Measurements from ENCODE around the gene DYNLT1.

DYNLT1 gene

GRCh38 chr6:158645064-158646022, 800 bp upstream of the DYNLT1 start:
- H3K23ac ChIP-seq (ENCODE audit: low read depth, low read length, poor library complexity), result no peak overlapping the region
- H2BK15ac ChIP-seq (ENCODE audit: low read length), result no peak overlapping the region
- H3K4me2 ChIP-seq (ENCODE audit: insufficient read depth, low read length, poor library complexity, severe bottlenecking), result peak overlapping the region; percentile 55
- H3K18ac ChIP-seq (ENCODE audit: low read length), result peak overlapping the region; percentile 81
- DNase-seq (ENCODE audit: low spot score), result no peak
- H3K9me3 ChIP-seq (replicated peaks in 1 of 2; ENCODE audit: control insufficient read depth in 2 of 2, insufficient read depth in 1 of 2, low read depth in 1 of 2, low read length in 2 of 2), result peaks cover 0 to 2% of the 10 kb centered on the region in 2 donors
- no peak overlapping the region for H4K91ac ChIP-seq (ENCODE audit: low read depth, low read length, poor library complexity)
- H3K14ac ChIP-seq (ENCODE audit: low read length), result no peak overlapping the region
- H2AFZ ChIP-seq (ENCODE audit: low read length), result peak overlapping the region; percentile 97
- peak overlapping the region; percentile 35 for H2BK5ac ChIP-seq (ENCODE audit: low read length)
- H4K8ac ChIP-seq (ENCODE audit: low read depth, low read length), result no peak overlapping the region
- H3K79me1 ChIP-seq (ENCODE audit: low read depth, low read length), result peaks cover 8% of the 10 kb centered on the region
- H3K9ac ChIP-seq (ENCODE audit: low read depth, low read length, poor library complexity), result peak overlapping the region; percentile 1
- no CpG with 5 or more reads among the region's 21 CpGs for WGBS, 2 donors (ENCODE audit: extremely low coverage in 2 of 2, insufficient read length in 2 of 2, insufficient replicate concordance in 1 of 2)
- H2BK120ac ChIP-seq (ENCODE audit: low read depth, low read length), result no peak overlapping the region
- H3K4ac ChIP-seq (ENCODE audit: low read length), result no peak overlapping the region
- no peak overlapping the region for H2BK12ac ChIP-seq (ENCODE audit: low read length)
- peaks cover 0 to 27% of the 10 kb centered on the region in 2 donors for H3K36me3 ChIP-seq (replicated peaks in 1 of 2; ENCODE audit: control insufficient read depth in 2 of 2, insufficient read depth in 2 of 2, low read length in 2 of 2)
- peaks cover 0 to 28% (median 0%) of the 10 kb centered on the region in 3 experiments for H3K27me3 ChIP-seq (ENCODE audit: control insufficient read depth in 3 of 3, insufficient read depth in 3 of 3, low read depth in 1 of 3, low read length in 3 of 3)
- H3K4me3 ChIP-seq (ENCODE audit: low read length in 2 of 2), result peak overlapping the region; percentile 76 to 98
- peaks cover 4 to 5% of the 10 kb centered on the region in 2 donors for H3K4me1 ChIP-seq (ENCODE audit: control insufficient read depth in 2 of 2, insufficient read depth in 1 of 2, low read depth in 1 of 2, low read length in 2 of 2)
- no peak overlapping the region for H3K27ac ChIP-seq (replicated peaks; ENCODE audit: low read length)
- H2AK5ac ChIP-seq (ENCODE audit: low read depth, low read length), result no peak overlapping the region

DNA sequence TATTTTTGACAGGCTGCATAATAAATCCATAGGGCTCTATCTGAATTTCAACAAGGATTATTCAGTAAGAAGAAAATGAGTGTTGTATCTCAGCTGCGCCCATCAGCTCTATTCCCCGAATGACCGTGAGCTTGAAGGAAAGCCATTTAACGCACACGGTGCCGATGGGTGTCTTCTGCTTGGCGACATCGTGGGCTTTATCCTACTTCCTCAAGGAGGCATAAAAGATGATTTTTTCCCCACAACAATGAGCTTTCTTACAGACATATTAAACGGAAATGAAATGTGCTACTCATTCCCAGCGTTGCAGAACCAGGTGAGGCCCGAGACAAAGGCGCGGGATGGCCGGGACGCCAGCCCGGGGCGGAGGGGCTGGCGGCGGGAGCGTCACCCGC, 710 bp downstream of the DYNLT1 start:
- Histone ChIP-seq H2AFZ (ENCODE audit: low read length) (peak overlapping the region; percentile 97), H3K27me3 (ENCODE audit: control insufficient read depth in 3 of 3, insufficient read depth in 3 of 3, low read depth in 1 of 3, low read length in 3 of 3) (peaks cover 0 to 18% (median 0%) of the 10 kb centered on the region in 3 experiments), H2BK120ac (ENCODE audit: low read depth, low read length) (peak overlapping the region; percentile 68), H2BK15ac (ENCODE audit: low read length) (no peak overlapping the region), H2AK5ac (ENCODE audit: low read depth, low read length) (peak overlapping the region; percentile 86), H3K14ac (ENCODE audit: low read length) (no peak overlapping the region), H3K4me1 (ENCODE audit: control insufficient read depth in 2 of 2, insufficient read depth in 1 of 2, low read depth in 1 of 2, low read length in 2 of 2) (peaks cover 4 to 8% of the 10 kb centered on the region in 2 donors), H4K8ac (ENCODE audit: low read depth, low read length) (no peak overlapping the region), H3K79me1 (ENCODE audit: low read depth, low read length) (peaks cover 8% of the 10 kb centered on the region), H3K9me3 (replicated peaks in 1 of 2; ENCODE audit: control insufficient read depth in 2 of 2, insufficient read depth in 1 of 2, low read depth in 1 of 2, low read length in 2 of 2) (peaks cover 0 to 2% of the 10 kb centered on the region in 2 donors), H4K91ac (ENCODE audit: low read depth, low read length, poor library complexity) (no peak overlapping the region), H3K4me2 (ENCODE audit: insufficient read depth, low read length, poor library complexity, severe bottlenecking) (peak overlapping the region; percentile 53), H3K4ac (ENCODE audit: low read length) (peak overlapping the region; percentile 72), H3K27ac (replicated peaks; ENCODE audit: low read length) (no peak overlapping the region), H3K9ac (ENCODE audit: low read depth, low read length, poor library complexity) (peak overlapping the region; percentile 96), H3K36me3 (replicated peaks in 1 of 2; ENCODE audit: control insufficient read depth in 2 of 2, insufficient read depth in 2 of 2, low read length in 2 of 2) (peaks cover 0 to 38% of the 10 kb centered on the region in 2 donors), H2BK5ac (ENCODE audit: low read length) (no peak overlapping the region), H3K18ac (ENCODE audit: low read length) (peak overlapping the region; percentile 98), H2BK12ac (ENCODE audit: low read length) (no peak overlapping the region), H3K4me3 (ENCODE audit: low read length in 2 of 2) (peak overlapping the region; percentile 98 to 100), H3K23ac (ENCODE audit: low read depth, low read length, poor library complexity) (no peak overlapping the region)
- WGBS, 2 donors (ENCODE audit: extremely low coverage in 2 of 2, insufficient read length in 2 of 2, insufficient replicate concordance in 1 of 2), result no CpG with 5 or more reads among the region's 21 CpGs
- no peak for DNase-seq (ENCODE audit: low spot score)

DNA sequence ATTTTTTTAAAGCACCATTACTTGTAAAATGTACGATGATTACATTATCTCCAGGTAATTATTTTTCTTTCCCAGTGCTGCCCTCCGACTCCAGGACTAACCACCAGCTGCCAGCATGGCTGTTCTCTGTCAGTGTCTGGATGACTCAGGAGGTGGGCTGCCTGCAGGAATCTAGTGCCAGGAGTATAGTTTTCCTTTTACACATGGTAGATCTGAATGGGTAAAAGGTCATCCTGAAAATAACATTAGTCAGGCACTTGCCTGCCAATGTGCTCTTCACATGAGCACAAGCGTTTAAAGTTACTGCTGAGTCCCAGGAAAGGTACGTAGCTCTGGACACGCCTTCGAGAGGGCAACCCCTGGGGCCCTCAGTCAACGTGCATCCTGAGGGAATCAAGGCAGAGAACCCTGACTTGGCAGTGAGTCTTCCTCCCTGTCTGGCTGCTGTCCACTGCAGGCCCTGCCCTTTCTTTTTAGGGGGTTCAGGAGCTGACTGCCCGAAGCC, 2.4 kb downstream of the DYNLT1 start:
- WGBS, 2 donors (ENCODE audit: extremely low coverage in 2 of 2, insufficient read length in 2 of 2, insufficient replicate concordance in 1 of 2), result no CpG with 5 or more reads among the region's 8 CpGs
- Histone ChIP-seq H4K8ac (ENCODE audit: low read depth, low read length) (no peak overlapping the region), H3K23ac (ENCODE audit: low read depth, low read length, poor library complexity) (no peak overlapping the region), H2BK120ac (ENCODE audit: low read depth, low read length) (no peak overlapping the region), H2AK5ac (ENCODE audit: low read depth, low read length) (no peak overlapping the region), H3K4me1 (ENCODE audit: control insufficient read depth in 2 of 2, insufficient read depth in 1 of 2, low read depth in 1 of 2, low read length in 2 of 2) (peaks cover 4 to 8% of the 10 kb centered on the region in 2 donors), H2BK12ac (ENCODE audit: low read length) (no peak overlapping the region), H3K27ac (replicated peaks; ENCODE audit: low read length) (no peak overlapping the region), H2BK15ac (ENCODE audit: low read length) (no peak overlapping the region), H3K27me3 (ENCODE audit: control insufficient read depth in 3 of 3, insufficient read depth in 3 of 3, low read depth in 1 of 3, low read length in 3 of 3) (peaks cover 0 to 17% (median 0%) of the 10 kb centered on the region in 3 experiments), H3K14ac (ENCODE audit: low read length) (no peak overlapping the region), H3K9me3 (replicated peaks in 1 of 2; ENCODE audit: control insufficient read depth in 2 of 2, insufficient read depth in 1 of 2, low read depth in 1 of 2, low read length in 2 of 2) (peaks cover 0 to 2% of the 10 kb centered on the region in 2 donors), H3K4me3 (ENCODE audit: low read length in 2 of 2) (no peak overlapping the region), H2AFZ (ENCODE audit: low read length) (no peak overlapping the region), H3K9ac (ENCODE audit: low read depth, low read length, poor library complexity) (no peak overlapping the region), H4K91ac (ENCODE audit: low read depth, low read length, poor library complexity) (no peak overlapping the region), H2BK5ac (ENCODE audit: low read length) (no peak overlapping the region), H3K4me2 (ENCODE audit: insufficient read depth, low read length, poor library complexity, severe bottlenecking) (no peak overlapping the region), H3K18ac (ENCODE audit: low read length) (no peak overlapping the region), H3K79me1 (ENCODE audit: low read depth, low read length) (peaks cover 8% of the 10 kb centered on the region), H3K4ac (ENCODE audit: low read length) (no peak overlapping the region), H3K36me3 (replicated peaks in 1 of 2; ENCODE audit: control insufficient read depth in 2 of 2, insufficient read depth in 2 of 2, low read length in 2 of 2) (peaks cover 0 to 53% of the 10 kb centered on the region in 2 donors)
- DNase-seq (ENCODE audit: low spot score), result no peak

DNA sequence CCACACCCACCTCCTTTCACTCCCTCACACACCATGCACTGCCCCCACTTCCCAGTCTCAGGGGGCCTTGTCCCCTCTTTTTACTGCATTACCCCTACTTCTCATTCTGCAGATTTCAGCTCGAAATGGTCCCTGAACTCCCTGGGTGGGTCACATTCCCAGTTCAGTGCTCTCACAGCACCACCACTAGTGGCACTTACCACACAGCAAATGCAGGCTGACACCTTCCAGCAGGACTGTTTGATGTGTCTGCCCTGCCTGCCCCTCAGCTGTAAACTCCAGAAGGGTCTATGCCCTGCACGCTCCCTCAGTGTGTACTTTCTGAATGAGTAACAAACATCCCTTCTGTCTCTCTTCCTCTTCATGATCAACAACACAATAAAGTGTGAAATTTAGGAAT, 4.0 kb downstream of the DYNLT1 start:
- Histone ChIP-seq H2AK5ac (ENCODE audit: low read depth, low read length) (no peak overlapping the region), H2BK120ac (ENCODE audit: low read depth, low read length) (no peak overlapping the region), H3K27ac (replicated peaks; ENCODE audit: low read length) (no peak overlapping the region), H3K18ac (ENCODE audit: low read length) (no peak overlapping the region), H3K23ac (ENCODE audit: low read depth, low read length, poor library complexity) (no peak overlapping the region), H3K4me3 (ENCODE audit: low read length in 2 of 2) (no peak overlapping the region), H2AFZ (ENCODE audit: low read length) (no peak overlapping the region), H3K79me1 (ENCODE audit: low read depth, low read length) (peaks cover 8% of the 10 kb centered on the region), H3K9ac (ENCODE audit: low read depth, low read length, poor library complexity) (no peak overlapping the region), H3K4me1 (ENCODE audit: control insufficient read depth in 2 of 2, insufficient read depth in 1 of 2, low read depth in 1 of 2, low read length in 2 of 2) (peaks cover 4 to 8% of the 10 kb centered on the region in 2 donors), H3K4ac (ENCODE audit: low read length) (no peak overlapping the region), H3K14ac (ENCODE audit: low read length) (no peak overlapping the region), H4K91ac (ENCODE audit: low read depth, low read length, poor library complexity) (no peak overlapping the region), H4K8ac (ENCODE audit: low read depth, low read length) (no peak overlapping the region), H2BK12ac (ENCODE audit: low read length) (no peak overlapping the region), H3K4me2 (ENCODE audit: insufficient read depth, low read length, poor library complexity, severe bottlenecking) (no peak overlapping the region), H3K9me3 (replicated peaks in 1 of 2; ENCODE audit: control insufficient read depth in 2 of 2, insufficient read depth in 1 of 2, low read depth in 1 of 2, low read length in 2 of 2) (peaks cover 0 to 2% of the 10 kb centered on the region in 2 donors), H2BK15ac (ENCODE audit: low read length) (no peak overlapping the region), H3K27me3 (ENCODE audit: control insufficient read depth in 3 of 3, insufficient read depth in 3 of 3, low read depth in 1 of 3, low read length in 3 of 3) (peaks cover 0 to 4% (median 0%) of the 10 kb centered on the region in 3 experiments), H3K36me3 (replicated peaks in 1 of 2; ENCODE audit: control insufficient read depth in 2 of 2, insufficient read depth in 2 of 2, low read length in 2 of 2) (peaks cover 4 to 67% of the 10 kb centered on the region in 2 donors), H2BK5ac (ENCODE audit: low read length) (no peak overlapping the region)
- WGBS, 2 donors (ENCODE audit: extremely low coverage in 2 of 2, insufficient read length in 2 of 2, insufficient replicate concordance in 1 of 2), result no CpG with 5 or more reads among the region's 2 CpGs
- no peak for DNase-seq (ENCODE audit: low spot score)
